Calu3 (cell line): ENCODE results near the gene DRC1. TPM values are rescaled to one million over a fixed set of nuclear protein-coding genes. Genes with fewer than 3 reads are reported as not detected.

Source experiments
- BruUV-seq: library from RNA; stranded (reverse); fragments of 400-500 nt; replicated peaks from 2 replicates; lab custom pipeline; 2021; lab: Mats Ljungman, UMichigan
- CTCF ChIA-PET: fragments of 300-600 bp; sonication (Branson Sonifier 250); formaldehyde crosslinking; loops from one replicate; lab custom pipeline; 2022; ENCODE audit warnings: antibody characterized with exemption; lab: Charles Lee
- DNase-seq: peaks from one replicate; pipeline ENCODE4 v3.0.0; 2022
- H3K27ac Mint-ChIP-seq: one replicate; pipeline ENCODE4 v1.8.0; 2022; ENCODE audit warnings: mixed read lengths; ENCODE audit not compliant: unreplicated experiment
- H3K27me3 Mint-ChIP-seq: one replicate; pipeline ENCODE4 v1.8.0; 2022; ENCODE audit warnings: mixed read lengths; ENCODE audit not compliant: unreplicated experiment
- H3K36me3 Mint-ChIP-seq: one replicate; pipeline ENCODE4 v1.8.0; 2022; ENCODE audit warnings: mild to moderate bottlenecking, moderate library complexity, mixed read lengths; ENCODE audit not compliant: insufficient read depth, unreplicated experiment
- H3K4me1 Mint-ChIP-seq: one replicate; pipeline ENCODE4 v1.8.0; 2022; ENCODE audit warnings: mild to moderate bottlenecking, low read depth, mixed read lengths; ENCODE audit not compliant: unreplicated experiment
- H3K4me3 Mint-ChIP-seq: one replicate; pipeline ENCODE4 v1.8.0; 2022; ENCODE audit warnings: mild to moderate bottlenecking, low read depth, moderate library complexity, mixed read lengths; ENCODE audit not compliant: unreplicated experiment
- H3K9me3 Mint-ChIP-seq: one replicate; pipeline ENCODE4 v1.8.0; 2022; ENCODE audit warnings: low read depth, mixed read lengths; ENCODE audit not compliant: unreplicated experiment
- CTCF ChIP-seq: fragments of 200-600 bp; IDR thresholded peaks from one replicate; pipeline ENCODE4 v1.8.0; 2022; ENCODE audit warnings: antibody characterized with exemption; ENCODE audit not compliant: unreplicated experiment
- intact Hi-C: fragments of 100-400 bp; cut with micrococcal nuclease; formaldehyde crosslinking; loops from one replicate; pipeline ENCODE4 v1.10.0; 2022; ENCODE audit not compliant: unreplicated experiment
- total RNA-seq: library from RNA; stranded (reverse); gene quantifications from 2 replicates; pipeline ENCODE4 v1.2.3, GENCODE V29; 2022

Gene DRC1
- total RNA-seq, 1 experiment from 2014 or later: not detected

GRCh38 chr2:26491563-26492167, 89.9 kb downstream of the DRC1 start:
- Mint-ChIP-seq H3K4me3 (no peak overlapping the region), H3K9me3 (no peaks in the 10 kb centered on the region), H3K27me3 (peaks cover 3% of the 10 kb centered on the region), H3K27ac (no peak overlapping the region), H3K36me3 (no peaks in the 10 kb centered on the region), H3K4me1 (no peaks in the 10 kb centered on the region)
- no peak for TF ChIP-seq CTCF
- no TSS peak for BruUV-seq
- intact Hi-C loops: no loop called here
- no peak for DNase-seq
- CTCF ChIA-PET: no interaction called here

GRCh38 chr2:26492749-26493515, 91.2 kb downstream of the DRC1 start:
- TF ChIP-seq CTCF: no peak
- H3K4me1 Mint-ChIP-seq: no peaks in the 10 kb centered on the region
- no peak for DNase-seq
- H3K4me3 Mint-ChIP-seq: no peak overlapping the region
- no peaks in the 10 kb centered on the region for H3K36me3 Mint-ChIP-seq
- CTCF ChIA-PET: no interaction called here
- intact Hi-C loops: no loop called here
- no peak overlapping the region for H3K27ac Mint-ChIP-seq
- peaks cover 8% of the 10 kb centered on the region for H3K27me3 Mint-ChIP-seq
- H3K9me3 Mint-ChIP-seq: no peaks in the 10 kb centered on the region
- no TSS peak for BruUV-seq

GRCh38 chr2:26493566-26493965, 91.8 kb downstream of the DRC1 start:
- CTCF ChIA-PET: no interaction called here
- H3K9me3 Mint-ChIP-seq: no peaks in the 10 kb centered on the region

GRCh38 chr2:26494199-26494598, 92.5 kb downstream of the DRC1 start:
- no peaks in the 10 kb centered on the region for H3K4me1 Mint-ChIP-seq
- H3K4me3 Mint-ChIP-seq: no peak overlapping the region
- no peaks in the 10 kb centered on the region for H3K36me3 Mint-ChIP-seq
- CTCF ChIA-PET: no interaction called here
- DNase-seq: no peak
- intact Hi-C loops: no loop called here
- no peaks in the 10 kb centered on the region for H3K9me3 Mint-ChIP-seq
- H3K27me3 Mint-ChIP-seq: peaks cover 21% of the 10 kb centered on the region
- no peak for TF ChIP-seq CTCF
- no peak overlapping the region for H3K27ac Mint-ChIP-seq
- no TSS peak for BruUV-seq

More at GRCh38 chr2:26493566-26493965, 91.8 kb downstream of the DRC1 start:
- no TSS peak for BruUV-seq
- Mint-ChIP-seq H3K27ac (no peak overlapping the region), H3K36me3 (no peaks in the 10 kb centered on the region), H3K27me3 (peaks cover 15% of the 10 kb centered on the region), H3K4me3 (no peak overlapping the region), H3K4me1 (no peaks in the 10 kb centered on the region)
- DNase-seq: no peak
- TF ChIP-seq CTCF: no peak
- intact Hi-C loops: no loop called here
